Kidney epithelial cell (primary cell): ENCODE data around the gene TWIST2. TPM values are rescaled to one million over a fixed set of nuclear protein-coding genes. Genes with fewer than 3 reads are reported as not detected.

Experiments
- DNase-seq: peaks from one replicate; pipeline ENCODE4 v3.0.0-alpha.2; 2010; ENCODE audit warnings: low read depth
- H3K27me3 ChIP-seq: 2 replicates; pipeline ENCODE4 v1.6.0; 2011; ENCODE audit warnings: low read length; ENCODE audit not compliant: control insufficient read depth, insufficient read depth
- H3K36me3 ChIP-seq: 2 replicates; pipeline ENCODE4 v1.5.1; 2011; ENCODE audit warnings: low read length; ENCODE audit not compliant: control insufficient read depth, insufficient read depth
- H3K4me3 ChIP-seq: 2 replicates; pipeline ENCODE4 v1.5.1; 2011; ENCODE audit warnings: low read depth, mild to moderate bottlenecking, control low read depth, low read length
- CTCF ChIP-seq: IDR thresholded peaks from 2 replicates; pipeline ENCODE4 v1.5.1; 2011; ENCODE audit warnings: mild to moderate bottlenecking, moderate library complexity, low read length, control low read depth, inconsistent platforms; ENCODE audit not compliant: insufficient read depth, poor library complexity, severe bottlenecking
- total RNA-seq: library from RNA; depleted of rRNA; stranded (reverse); fragments of >200 nt; gene quantifications from 2 replicates; pipeline ENCODE4 v1.2.3, GENCODE V29; 2015

TWIST2 gene
- total RNA-seq, 1 donor from 2014 or later = 1.8 TPM

- Histone ChIP-seq H3K27me3 (peaks cover 3% of the 10 kb centered on the region), H3K4me3 (no peak overlapping the region), H3K36me3 (no peaks in the 10 kb centered on the region)
- no peak for TF ChIP-seq CTCF
- DNase-seq = no peak
Measured at GRCh38 chr2:238891457-238892203, 43.7 kb downstream of the TWIST2 start.

GRCh38 chr2:238892204-238892500 is 44.3 kb downstream of the TWIST2 start:
- TF ChIP-seq CTCF = no peak
- H3K27me3 ChIP-seq = peaks cover 3% of the 10 kb centered on the region
- no peak overlapping the region for H3K4me3 ChIP-seq
- H3K36me3 ChIP-seq = no peaks in the 10 kb centered on the region
- no peak for DNase-seq

- Histone ChIP-seq H3K27me3 (no peaks in the 10 kb centered on the region), H3K4me3 (no peak overlapping the region), H3K36me3 (no peaks in the 10 kb centered on the region)
- TF ChIP-seq CTCF = no peak
- no peak for DNase-seq
Measured at GRCh38 chr2:238892796-238893195, 44.9 kb downstream of the TWIST2 start.

- H3K27me3 ChIP-seq = no peaks in the 10 kb centered on the region
- H3K4me3 ChIP-seq = no peak overlapping the region
- no peak for TF ChIP-seq CTCF
- DNase-seq = no peak
- H3K36me3 ChIP-seq = no peaks in the 10 kb centered on the region
Measured at GRCh38 chr2:238893349-238894000, 45.6 kb downstream of the TWIST2 start.

GRCh38 chr2:238894226-238894949 is 46.5 kb downstream of the TWIST2 start:
- Histone ChIP-seq H3K4me3 (no peak overlapping the region), H3K27me3 (no peaks in the 10 kb centered on the region), H3K36me3 (no peaks in the 10 kb centered on the region)
- no peak for TF ChIP-seq CTCF
- DNase-seq = no peak
